GM13977 (cell line): Measurements from ENCODE around the gene THSD4.

Source experiments
- DNase-seq: peaks from one replicate; pipeline ENCODE4 v3.0.0; 2012; ENCODE audit warnings: low spot score
- CTCF ChIP-seq: IDR thresholded peaks from 2 replicates; pipeline ENCODE4 v1.5.1; 2012; ENCODE audit warnings: mild to moderate bottlenecking, control low read depth; ENCODE audit not compliant: insufficient read depth; ENCODE audit errors: extremely low read depth, missing control alignments
- in situ Hi-C: fragments of 300-500 bp; cut with MboI; formaldehyde crosslinking; loops from one replicate; pipeline ENCODE4 v1.12.0; 2022; ENCODE audit warnings: low sequenced_read_pairs, low pct_unique_long_range_greater_than_20kb, mixed read lengths, inconsistent platforms; ENCODE audit not compliant: unreplicated experiment

Gene THSD4

DNA sequence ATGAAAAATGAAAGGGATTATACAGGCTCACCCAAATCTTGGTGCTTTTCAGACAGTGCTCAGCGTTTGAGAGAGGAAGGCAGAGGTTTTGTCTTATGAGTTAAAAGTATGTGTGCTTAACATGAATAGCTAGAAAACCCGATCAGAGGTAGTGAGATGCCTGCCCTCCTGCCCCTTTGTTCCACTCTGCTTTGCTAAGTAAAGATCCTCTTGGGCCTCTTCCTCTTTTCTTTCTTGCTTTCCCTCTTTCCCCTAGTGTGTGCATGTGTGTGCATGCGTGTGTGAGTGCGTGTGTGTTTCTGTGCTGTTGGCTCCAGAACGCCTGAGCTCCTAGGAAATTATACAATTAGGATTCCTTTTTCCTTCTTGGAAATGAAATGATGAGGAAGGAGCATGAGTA is 433.8 kb downstream of the THSD4 start:
- TF ChIP-seq CTCF: no peak
- DNase-seq: no peak
- in situ Hi-C loops: no loop called here

DNA sequence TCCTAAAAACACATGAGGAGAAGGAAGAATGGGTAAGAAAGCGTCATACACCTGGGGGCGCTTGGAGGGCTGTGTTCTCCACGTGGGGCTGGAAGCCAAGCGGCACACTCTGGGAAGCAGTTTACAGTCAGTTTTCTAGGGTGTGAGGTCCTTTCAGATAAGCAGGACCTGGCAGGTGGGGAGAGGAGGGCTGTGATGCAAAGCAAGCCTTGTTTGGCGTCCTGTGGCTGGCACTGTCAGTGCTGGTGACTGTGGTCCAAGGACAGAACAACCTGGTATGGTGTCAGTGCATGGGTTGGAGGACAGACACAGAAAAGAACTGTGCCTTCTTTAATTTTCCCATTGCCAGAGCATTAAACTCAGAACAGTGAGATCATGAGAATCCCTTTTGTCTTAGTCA is 434.4 kb downstream of the THSD4 start:
- in situ Hi-C loops: no loop called here
- no peak for TF ChIP-seq CTCF
- no peak for DNase-seq

DNA sequence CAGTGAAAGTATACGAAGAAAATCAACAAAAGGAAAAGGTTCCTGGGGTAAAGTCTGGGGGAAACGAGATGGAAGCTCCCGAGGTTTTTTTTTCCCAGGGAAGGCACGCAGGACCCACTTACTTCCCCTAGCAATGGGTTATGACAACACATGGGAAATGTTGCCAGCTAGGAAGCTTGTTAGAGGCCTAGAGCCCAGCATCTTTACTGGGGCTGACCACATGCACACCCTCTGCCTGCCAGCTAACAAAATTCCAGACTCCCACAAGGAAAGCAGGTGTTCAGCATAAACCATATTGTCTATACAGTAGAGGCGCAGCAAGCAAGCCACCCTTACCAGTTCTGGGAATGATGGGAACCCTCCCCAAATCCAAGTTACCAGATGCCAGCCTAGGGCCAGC is 436.3 kb downstream of the THSD4 start:
- in situ Hi-C loops: no loop called here
- no peak for TF ChIP-seq CTCF
- DNase-seq: no peak

- no peak for TF ChIP-seq CTCF
- DNase-seq: no peak
- in situ Hi-C loops: no loop called here
Measured at GRCh38 chr15:71559098-71559497, 443.8 kb downstream of the THSD4 start.

GRCh38 chr15:71559616-71560015 is 444.3 kb downstream of the THSD4 start:
- no peak for DNase-seq
- in situ Hi-C loops: no loop called here
- no peak for TF ChIP-seq CTCF

DNA sequence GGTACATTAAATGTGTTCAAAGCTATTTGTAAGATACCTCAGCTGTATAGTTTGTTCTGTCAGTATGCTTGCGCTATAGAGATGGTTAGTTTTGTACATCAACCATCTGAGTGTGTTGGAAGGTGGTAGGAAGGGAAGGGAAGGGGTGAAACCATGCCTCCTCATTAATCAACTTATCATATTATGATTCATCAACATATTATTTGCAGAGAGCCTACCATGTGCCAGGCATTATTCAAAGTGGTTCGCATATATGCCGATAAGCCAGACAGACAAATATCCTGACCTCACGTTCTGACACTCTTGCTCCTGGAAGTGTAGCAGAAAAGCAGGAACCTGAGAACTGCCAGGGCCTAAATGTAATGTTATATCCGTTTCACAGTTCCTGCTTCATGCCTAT is 447.0 kb downstream of the THSD4 start:
- in situ Hi-C loops: no loop called here
- no peak for TF ChIP-seq CTCF
- no peak for DNase-seq

- TF ChIP-seq CTCF: no peak
- in situ Hi-C loops: no loop called here
- no peak for DNase-seq
Measured at GRCh38 chr15:71564217-71564616, 448.9 kb downstream of the THSD4 start.
